UCSD-AML1 (cell line): ENCODE data around the gene CLPX.
"Not testable (repeated sequence)": the region's sequence is repeated elsewhere in the genome, so short reads cannot be mapped to it uniquely, and the experiment has no call there.

Experiments
- DNase-seq: peaks from one replicate; lab custom pipeline; 2025; ENCODE audit not compliant: unreplicated experiment; lab: John Stamatoyannopoulos, UW

The CLPX gene

GRCh38 chr15:65184868-65185717, at the start of gene CLPX:
CLPX (minus strand) TSS chr15:65185342; CDS start chr15:65185153, 189 bp downstream.
- peak; percentile 97 for DNase-seq

GRCh38 chr15:65233696-65234095, 48.6 kb upstream of the CLPX start:
- no peak for DNase-seq

GRCh38 chr15:65232520-65232919, 47.4 kb upstream of the CLPX start:
- DNase-seq, result no peak

- DNase-seq, result no peak
These were observed 46.2 kb upstream of the CLPX start for GRCh38 chr15:65231306-65231705.

- DNase-seq, result not testable (repeated sequence)
These were observed 41.8 kb upstream of the CLPX start for GRCh38 chr15:65226901-65227300.

- DNase-seq, result no peak
These were observed 41.1 kb upstream of the CLPX start for GRCh38 chr15:65226221-65226620.

- DNase-seq, result peak; percentile 23
These were observed 38.9 kb upstream of the CLPX start for GRCh38 chr15:65223996-65224395.

GRCh38 chr15:65222891-65223290, 37.7 kb upstream of the CLPX start:
- no peak for DNase-seq

GRCh38 chr15:65221697-65222096, 36.6 kb upstream of the CLPX start:
- no peak for DNase-seq

- DNase-seq, result no peak
These were observed 34.0 kb upstream of the CLPX start for GRCh38 chr15:65219137-65219536.

- DNase-seq, result no peak
These were observed 32.7 kb upstream of the CLPX start for GRCh38 chr15:65217526-65218482.

GRCh38 chr15:65215496-65215895, 30.4 kb upstream of the CLPX start:
- DNase-seq, result no peak

- no peak for DNase-seq
These were observed 28.9 kb upstream of the CLPX start for GRCh38 chr15:65214010-65214409.

- no peak for DNase-seq
These were observed 28.1 kb upstream of the CLPX start for GRCh38 chr15:65213241-65213640.

GRCh38 chr15:65212097-65212496, 27.0 kb upstream of the CLPX start:
- DNase-seq, result no peak

GRCh38 chr15:65211482-65211982, 26.4 kb upstream of the CLPX start:
- no peak for DNase-seq

GRCh38 chr15:65210770-65211481, 25.8 kb upstream of the CLPX start, which contains the start of gene CILP:
CILP (minus strand) TSS chr15:65211473; CDS start chr15:65209755, 1,718 bp downstream.
- DNase-seq, result no peak

- no peak for DNase-seq
These were observed 24.8 kb upstream of the CLPX start for GRCh38 chr15:65209701-65210643.

- no peak for DNase-seq
These were observed 23.5 kb upstream of the CLPX start for GRCh38 chr15:65208647-65209046.
